PFSK-1 (cell line): Measurements from ENCODE around the gene PEMT.

Experiments used
- POLR2AphosphoS5 ChIP-seq: IDR thresholded peaks from 2 replicates; pipeline ENCODE4 v1.6.1; 2012; ENCODE audit warnings: low read depth, mild to moderate bottlenecking, control low read depth, low read length, moderate library complexity
- SIN3A ChIP-seq: IDR thresholded peaks from 2 replicates; pipeline ENCODE4 v1.6.1; 2012; ENCODE audit warnings: mild to moderate bottlenecking, low read length, moderate library complexity, borderline replicate concordance; ENCODE audit not compliant: insufficient read depth
- TAF1 ChIP-seq: IDR thresholded peaks from 2 replicates; pipeline ENCODE4 v1.6.1; 2012; ENCODE audit warnings: low read length, control low read depth, borderline replicate concordance; ENCODE audit not compliant: insufficient read depth
- TF ChIP-seq, protein P1 (sequence below), 2 experiments: IDR thresholded peaks; 2 replicates each; pipeline versions ENCODE4 v1.6.1 to v1.8.0; 2011 to 2012; ENCODE audit warnings: low read depth in 2 of 2, low read length in 2 of 2, control low read depth in 1 of 2, inconsistent platforms in 1 of 2, mild to moderate bottlenecking in 1 of 2, moderate library complexity in 1 of 2; ENCODE audit not compliant: insufficient read depth in 1 of 2

DNA sequence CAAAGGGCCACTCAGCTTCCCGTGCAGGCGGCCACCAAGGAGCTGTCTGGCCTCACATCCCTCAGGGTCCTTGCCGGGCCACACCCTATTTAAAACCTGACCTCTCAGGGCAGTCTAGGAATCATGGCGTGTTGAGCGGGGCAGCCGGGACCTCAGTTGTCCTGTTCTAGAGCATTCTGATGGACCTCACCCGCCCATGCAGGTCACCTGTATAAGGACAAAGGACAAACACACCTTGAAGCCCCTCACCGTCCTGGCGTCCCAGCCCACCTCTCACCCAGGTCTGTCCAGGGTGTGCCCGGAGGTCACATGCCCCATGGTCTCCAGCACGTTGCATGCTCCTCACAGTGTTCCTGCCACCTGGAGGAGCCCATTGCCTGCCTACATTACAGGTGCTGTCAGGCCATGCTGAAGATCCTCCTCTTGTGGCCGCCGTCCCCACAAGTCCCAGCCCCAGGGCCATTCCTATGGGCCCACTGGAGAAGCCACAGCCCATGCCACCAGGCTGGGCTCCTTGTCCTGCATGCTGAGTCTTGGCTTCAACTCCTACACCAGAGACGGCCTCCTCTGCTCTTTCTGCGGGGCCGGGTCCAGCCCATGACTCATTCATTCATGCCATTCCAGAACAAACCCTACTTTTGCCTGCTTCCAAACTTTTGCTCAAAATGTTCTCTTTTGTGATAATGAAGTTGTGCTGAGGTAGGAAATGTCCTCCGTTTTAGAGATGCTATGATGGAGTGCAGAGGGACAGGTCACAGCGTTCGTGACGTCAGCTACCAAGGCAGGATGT, 46.3 kb downstream of the PEMT start:
- TF ChIP-seq POLR2AphosphoS5 (no peak), SIN3A (no peak), TAF1 (no peak)
- TF ChIP-seq, protein P1, sequence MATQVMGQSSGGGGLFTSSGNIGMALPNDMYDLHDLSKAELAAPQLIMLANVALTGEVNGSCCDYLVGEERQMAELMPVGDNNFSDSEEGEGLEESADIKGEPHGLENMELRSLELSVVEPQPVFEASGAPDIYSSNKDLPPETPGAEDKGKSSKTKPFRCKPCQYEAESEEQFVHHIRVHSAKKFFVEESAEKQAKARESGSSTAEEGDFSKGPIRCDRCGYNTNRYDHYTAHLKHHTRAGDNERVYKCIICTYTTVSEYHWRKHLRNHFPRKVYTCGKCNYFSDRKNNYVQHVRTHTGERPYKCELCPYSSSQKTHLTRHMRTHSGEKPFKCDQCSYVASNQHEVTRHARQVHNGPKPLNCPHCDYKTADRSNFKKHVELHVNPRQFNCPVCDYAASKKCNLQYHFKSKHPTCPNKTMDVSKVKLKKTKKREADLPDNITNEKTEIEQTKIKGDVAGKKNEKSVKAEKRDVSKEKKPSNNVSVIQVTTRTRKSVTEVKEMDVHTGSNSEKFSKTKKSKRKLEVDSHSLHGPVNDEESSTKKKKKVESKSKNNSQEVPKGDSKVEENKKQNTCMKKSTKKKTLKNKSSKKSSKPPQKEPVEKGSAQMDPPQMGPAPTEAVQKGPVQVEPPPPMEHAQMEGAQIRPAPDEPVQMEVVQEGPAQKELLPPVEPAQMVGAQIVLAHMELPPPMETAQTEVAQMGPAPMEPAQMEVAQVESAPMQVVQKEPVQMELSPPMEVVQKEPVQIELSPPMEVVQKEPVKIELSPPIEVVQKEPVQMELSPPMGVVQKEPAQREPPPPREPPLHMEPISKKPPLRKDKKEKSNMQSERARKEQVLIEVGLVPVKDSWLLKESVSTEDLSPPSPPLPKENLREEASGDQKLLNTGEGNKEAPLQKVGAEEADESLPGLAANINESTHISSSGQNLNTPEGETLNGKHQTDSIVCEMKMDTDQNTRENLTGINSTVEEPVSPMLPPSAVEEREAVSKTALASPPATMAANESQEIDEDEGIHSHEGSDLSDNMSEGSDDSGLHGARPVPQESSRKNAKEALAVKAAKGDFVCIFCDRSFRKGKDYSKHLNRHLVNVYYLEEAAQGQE (IDR thresholded peaks at IDR 0.05; ENCODE audit: insufficient read depth in 1 of 2, low read depth in 2 of 2, low read length in 2 of 2) = no peak
